Sigmoid colon (tissue), 7 donors: ENCODE results near the gene MGP. TPM values are rescaled to one million over a fixed set of nuclear protein-coding genes. Genes with fewer than 3 reads are reported as not detected.

Source experiments
- DNase-seq: peaks from one replicate; pipeline ENCODE4 v3.0.0-alpha.2; 2019
- H3K27ac ChIP-seq, 4 donors: fragments of 200-600 bp; sonication (generic); one replicate each; pipeline ENCODE4 v1.5.1; 2016 to 2019; ENCODE audit warnings: mild to moderate bottlenecking in 1 of 4
- H3K27me3 ChIP-seq, 3 donors: fragments of 200-600 bp; sonication (generic); one replicate each; pipeline ENCODE4 v1.5.1; 2019; ENCODE audit warnings: mild to moderate bottlenecking in 1 of 3
- H3K36me3 ChIP-seq, 4 donors: fragments of 200-600 bp; sonication (generic); one replicate each; pipeline ENCODE4 v1.5.1; 2016 to 2019
- H3K4me1 ChIP-seq, 4 donors: fragments of 200-600 bp; sonication (generic); one replicate each; pipeline ENCODE4 v1.5.1; 2017 to 2019
- H3K4me3 ChIP-seq, 4 donors: fragments of 200-600 bp; sonication (generic); one replicate each; pipeline ENCODE4 v1.5.1; 2017 to 2019; ENCODE audit warnings: mild to moderate bottlenecking in 2 of 4, moderate library complexity in 1 of 4
- H3K9me3 ChIP-seq, 4 donors: fragments of 200-600 bp in 3 of 4; sonication (generic) in 3 of 4; one replicate each; pipeline versions ENCODE4 v1.5.1 to v1.6.1; 2013 to 2019
- EP300 ChIP-seq, 4 donors: sonication (generic); formaldehyde crosslinking; IDR thresholded peaks; one replicate each; pipeline ENCODE4 v1.6.1; 2017; ENCODE audit warnings: antibody characterized with exemption in 4 of 4
- POLR2A ChIP-seq, 2 donors: fragments of 450-650 bp; IDR thresholded peaks; one replicate each; pipeline ENCODE4 v1.6.1; 2016; ENCODE audit warnings: antibody characterized with exemption in 2 of 2, mild to moderate bottlenecking in 2 of 2, moderate library complexity in 2 of 2
- POLR2AphosphoS5 ChIP-seq, 4 donors: sonication (generic); formaldehyde crosslinking; IDR thresholded peaks; one replicate each; pipeline ENCODE4 v1.6.1; 2017; ENCODE audit warnings: antibody characterized with exemption in 4 of 4
- WGBS, 2 donors: extraction: QIAGEN DNeasy Blood & Tissue Kit; methylation state at CpG; one replicate each; pipeline ENCODE4 v1.1.7; 2013; 5-methylcytosine and 5-hydroxymethylcytosine counted together
- intact Hi-C: fragments of 100-400 bp; cut with DNase I; formaldehyde crosslinking; loops from one replicate; pipeline ENCODE4 v1.15.1; 2023
- polyA plus RNA-seq, 3 donors: library from polyadenylated mRNA; stranded (reverse); fragments of 200-250 nt; gene quantifications; one replicate each; pipeline ENCODE4 v1.2.3, GENCODE V29; 2013
- total RNA-seq, 4 donors: library from RNA; depleted of rRNA; stranded (reverse); fragments of >200 nt; gene quantifications; one replicate each; pipeline ENCODE4 v1.1.0, GENCODE V29; 2016
- TF ChIP-seq, protein P1 (sequence below), 4 experiments: fragments of 450-650 bp in 3 of 4; fragments of 200-600 bp in 1 of 4; IDR thresholded peaks; one replicate each; pipeline ENCODE4 v1.5.1; 2016 to 2019; ENCODE audit warnings: antibody characterized with exemption in 4 of 4, mild to moderate bottlenecking in 3 of 4, moderate library complexity in 2 of 4
- donor health status: healthy with polysubstance abuse.
- donor health status: Bipolar disorder and iron deficiency.
- donor health status: healthy.

Gene MGP
- total and polyA plus RNA-seq, 7 donors: 21.7 to 2,103 (median 984) TPM

DNA sequence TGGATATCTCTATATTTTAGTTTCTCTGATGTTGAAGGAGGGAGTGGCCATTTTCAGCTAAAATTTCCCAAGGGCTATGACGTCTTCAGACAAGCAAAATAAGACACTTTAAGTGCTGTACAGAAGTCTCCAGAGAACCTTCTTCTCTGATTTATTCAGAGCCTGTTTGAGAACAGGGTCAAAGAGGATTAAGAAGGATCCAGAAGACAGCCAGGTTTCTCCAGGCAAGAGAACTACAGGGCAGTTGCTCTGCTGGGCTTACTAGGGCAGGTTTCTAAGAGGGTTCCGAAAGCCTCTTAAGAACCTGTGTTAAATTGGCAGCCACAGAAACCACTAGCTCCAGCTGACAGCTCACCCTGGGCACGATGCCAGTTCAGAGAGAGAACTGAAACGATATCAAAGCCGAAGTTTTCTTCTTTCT is 1.2 kb downstream of the MGP start:
- Histone ChIP-seq H3K36me3 (peaks cover 0 to 25% (median 5%) of the 10 kb centered on the region in 4 donors), H3K4me1 (peaks cover 0 to 16% (median 13%) of the 10 kb centered on the region in 4 donors), H3K4me3 (peak overlapping the region; percentile 34 to 52 (median 46)), H3K27ac (peak overlapping the region; percentile 82 to 87 (median 82)), H3K27me3 (no peaks in the 10 kb centered on the region), H3K9me3 (no peaks in the 10 kb centered on the region)
- intact Hi-C loops: loop anchor here (5.0 to 10.0 kb wide), 2 partner anchors 113 to 260 kb away; no protein-coding TSS in a partner anchor
- TF ChIP-seq EP300 (IDR thresholded peaks at IDR 0.05) (peak in 1 of 4 donors; percentile 18), POLR2AphosphoS5 (IDR thresholded peaks at IDR 0.05) (peak in 2 of 4 donors; percentile 46 to 52), POLR2A (IDR thresholded peaks at IDR 0.05) (peak; percentile 12 to 20)
- TF ChIP-seq, protein P1, sequence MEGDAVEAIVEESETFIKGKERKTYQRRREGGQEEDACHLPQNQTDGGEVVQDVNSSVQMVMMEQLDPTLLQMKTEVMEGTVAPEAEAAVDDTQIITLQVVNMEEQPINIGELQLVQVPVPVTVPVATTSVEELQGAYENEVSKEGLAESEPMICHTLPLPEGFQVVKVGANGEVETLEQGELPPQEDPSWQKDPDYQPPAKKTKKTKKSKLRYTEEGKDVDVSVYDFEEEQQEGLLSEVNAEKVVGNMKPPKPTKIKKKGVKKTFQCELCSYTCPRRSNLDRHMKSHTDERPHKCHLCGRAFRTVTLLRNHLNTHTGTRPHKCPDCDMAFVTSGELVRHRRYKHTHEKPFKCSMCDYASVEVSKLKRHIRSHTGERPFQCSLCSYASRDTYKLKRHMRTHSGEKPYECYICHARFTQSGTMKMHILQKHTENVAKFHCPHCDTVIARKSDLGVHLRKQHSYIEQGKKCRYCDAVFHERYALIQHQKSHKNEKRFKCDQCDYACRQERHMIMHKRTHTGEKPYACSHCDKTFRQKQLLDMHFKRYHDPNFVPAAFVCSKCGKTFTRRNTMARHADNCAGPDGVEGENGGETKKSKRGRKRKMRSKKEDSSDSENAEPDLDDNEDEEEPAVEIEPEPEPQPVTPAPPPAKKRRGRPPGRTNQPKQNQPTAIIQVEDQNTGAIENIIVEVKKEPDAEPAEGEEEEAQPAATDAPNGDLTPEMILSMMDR (IDR thresholded peaks at IDR 0.05): no peak
- DNase-seq: peak; percentile 95
- WGBS, 2 donors: 9 to 13% methylated on average over 5 of the region's 5 CpGs

DNA sequence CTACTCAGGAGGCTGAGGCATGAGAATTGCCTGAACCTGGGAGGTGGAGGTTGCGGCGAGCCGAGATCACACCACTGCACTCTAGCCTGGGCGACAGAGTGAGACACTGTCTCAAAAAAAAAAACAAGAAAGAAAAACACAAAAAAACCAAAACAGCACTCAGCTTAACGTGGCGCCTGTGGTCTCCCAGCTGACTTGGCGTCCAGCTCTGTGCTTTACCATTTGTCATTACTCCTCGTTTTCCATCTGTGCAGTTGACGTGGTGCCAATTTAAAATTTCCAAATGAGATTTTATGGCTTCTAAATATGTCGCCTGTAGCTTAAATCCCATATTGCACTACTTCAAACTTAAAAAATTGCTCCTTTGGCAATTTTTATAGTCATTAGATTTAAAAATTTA is 2.0 kb downstream of the MGP start:
- Histone ChIP-seq H3K9me3 (no peaks in the 10 kb centered on the region), H3K27ac (peak overlapping the region; percentile 82 to 87 (median 82)), H3K4me1 (peaks cover 0 to 16% (median 13%) of the 10 kb centered on the region in 4 donors), H3K36me3 (peaks cover 0 to 25% (median 5%) of the 10 kb centered on the region in 4 donors), H3K4me3 (peak overlapping the region; percentile 34 to 52 (median 46)), H3K27me3 (no peaks in the 10 kb centered on the region)
- WGBS, 2 donors: 74 to 77% methylated on average over 10 of the region's 10 CpGs
- DNase-seq: no peak
- intact Hi-C loops: loop anchor here (5.0 to 10.0 kb wide), 2 partner anchors 114 to 261 kb away; no protein-coding TSS in a partner anchor
- TF ChIP-seq EP300 (IDR thresholded peaks at IDR 0.05): no peak
- TF ChIP-seq, protein P1 (IDR thresholded peaks at IDR 0.05): no peak
- TF ChIP-seq POLR2A (IDR thresholded peaks at IDR 0.05): no peak

DNA sequence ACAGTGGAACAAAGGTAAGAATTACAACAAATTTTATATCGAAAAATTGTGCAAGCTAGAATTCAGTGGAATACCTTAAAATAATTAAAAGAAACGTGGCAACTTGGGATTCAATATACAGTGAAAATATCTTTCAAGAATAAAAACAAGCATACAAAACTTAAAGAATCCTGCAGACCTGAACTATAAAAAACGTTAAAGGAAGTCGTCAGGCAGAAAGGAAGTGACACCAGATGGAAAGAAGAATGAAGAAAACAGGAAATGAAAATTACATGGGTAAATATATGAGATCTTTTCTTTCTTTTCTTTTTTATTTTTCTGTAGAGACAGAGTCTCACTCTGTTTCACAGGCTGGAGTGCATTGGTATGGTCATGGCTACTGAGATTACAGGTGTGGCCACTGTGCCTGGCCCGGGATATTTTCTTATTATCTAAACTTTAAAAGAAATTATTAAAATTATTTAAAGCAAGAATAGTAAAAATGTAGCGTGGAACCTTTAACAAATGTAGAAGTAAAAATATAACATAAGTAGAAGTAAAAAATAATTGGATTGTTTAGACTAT is 4.7 kb downstream of the MGP start:
- peak overlapping the region in 2 of 4 donors; percentile 2 to 48 for H3K27ac ChIP-seq
- no peaks in the 10 kb centered on the region for H3K9me3 ChIP-seq
- no peak for DNase-seq
- TF ChIP-seq, protein P1 (IDR thresholded peaks at IDR 0.05): no peak
- 75 to 81% methylated on average over 6 of the region's 6 CpGs for WGBS, 2 donors
- intact Hi-C loops: loop anchor here (5.0 to 10.0 kb wide), 2 partner anchors 116 to 264 kb away; no protein-coding TSS in a partner anchor
- H3K27me3 ChIP-seq: no peaks in the 10 kb centered on the region
- peaks cover 0 to 25% (median 5%) of the 10 kb centered on the region in 4 donors for H3K36me3 ChIP-seq
- peaks cover 0 to 10% (median 9%) of the 10 kb centered on the region in 4 donors for H3K4me1 ChIP-seq
- no peak overlapping the region for H3K4me3 ChIP-seq

DNA sequence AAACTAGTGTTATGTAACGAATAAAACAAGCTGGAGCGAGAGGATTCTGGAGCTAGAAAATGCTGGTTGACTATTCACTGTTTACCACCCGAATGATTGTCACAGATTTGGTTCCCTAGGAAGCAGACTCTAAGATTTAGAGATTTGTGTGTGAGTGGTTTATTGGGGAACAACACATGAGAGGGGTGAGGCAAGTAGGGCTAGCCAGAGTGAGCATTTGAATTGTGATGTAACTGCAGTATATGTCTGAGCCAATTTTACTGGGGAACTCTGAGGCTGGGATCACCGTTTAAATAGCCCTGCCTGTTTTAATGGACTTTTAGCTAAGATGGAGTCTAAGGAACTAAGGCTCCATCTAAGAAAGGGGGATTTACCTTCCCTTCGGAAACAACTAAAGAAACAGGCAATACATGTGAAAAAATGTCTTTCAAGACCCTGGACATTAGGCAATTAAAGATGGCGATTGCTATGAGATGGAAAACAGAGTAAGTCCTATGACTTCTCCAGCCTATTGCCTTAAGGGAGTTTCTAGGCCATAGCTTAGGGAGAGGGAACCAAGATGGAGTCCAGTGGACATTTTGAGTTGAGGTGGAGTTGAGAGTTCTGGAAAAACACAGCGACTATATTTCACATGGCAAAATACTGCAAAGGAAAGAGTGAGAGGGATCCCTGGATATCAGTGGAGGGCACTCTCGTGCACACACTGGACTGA is 6.3 kb downstream of the MGP start:
- Histone ChIP-seq H3K4me1 (peaks cover 0 to 7% (median 5%) of the 10 kb centered on the region in 4 donors), H3K27me3 (no peaks in the 10 kb centered on the region), H3K9me3 (no peaks in the 10 kb centered on the region), H3K27ac (peak overlapping the region in 1 of 4 donors; percentile 48), H3K36me3 (peaks cover 0 to 25% (median 5%) of the 10 kb centered on the region in 4 donors), H3K4me3 (no peak overlapping the region)
- WGBS, 2 donors: 90 to 92% methylated on average over 8 of the region's 8 CpGs
- intact Hi-C loops: no loop called here
- TF ChIP-seq POLR2AphosphoS5 (IDR thresholded peaks at IDR 0.05) (peak in 3 of 4 donors; percentile 6 to 16 (median 10)), POLR2A (IDR thresholded peaks at IDR 0.05) (no peak), EP300 (IDR thresholded peaks at IDR 0.05) (no peak)
- TF ChIP-seq, protein P1 (IDR thresholded peaks at IDR 0.05): no peak
- DNase-seq: no peak
